K562 (cell line): ENCODE data around the gene USP22. TPM values are rescaled to one million over a fixed set of nuclear protein-coding genes. Genes with fewer than 3 reads are reported as not detected.

ENCODE experiments used
- DIDO1 ChIP-seq: fragments of 450-650 bp; IDR thresholded peaks from 2 replicates; pipeline ENCODE4 v1.6.1; 2016; ENCODE audit warnings: low read depth, missing biosample characterization, missing genetic modification characterization
- FOXK2 ChIP-seq, 2 experiments: fragments of 450-650 bp; IDR thresholded peaks in 1 of 2; conservative IDR thresholded peaks in 1 of 2; 2 replicates each; pipeline ENCODE4 v1.6.1; 2016; ENCODE audit warnings: low read depth in 2 of 2, mild to moderate bottlenecking in 1 of 2
- NR1H2 ChIP-seq: sonication (generic); formaldehyde crosslinking; IDR thresholded peaks from 2 replicates; pipeline ENCODE4 v1.4.0; 2020; ENCODE audit warnings: mild to moderate bottlenecking, missing genetic modification reagents
- RNF2 ChIP-seq: sonication (generic); IDR thresholded peaks from 2 replicates; pipeline ENCODE4 v1.6.1; 2016
- ZNF12 ChIP-seq: sonication (generic); formaldehyde crosslinking; IDR thresholded peaks from 2 replicates; pipeline ENCODE4 v1.4.0; 2020; ENCODE audit warnings: mild to moderate bottlenecking, missing genetic modification reagents
- polyA plus RNA-seq, 8 experiments: library from polyadenylated mRNA; depleted of rRNA in 4 of 8; stranded (reverse) in 5 of 8; unstranded in 3 of 8; fragments of >200 nt; fragmentation: Nextera tagmentation in 2 of 8; fragmentation: Illumina TruSeq in 1 of 8; extraction: Ambion mirVana in 2 of 8; extraction: Trizol in 1 of 8; gene quantifications; 2 replicates each; pipeline versions ENCODE4 v1.2.1 to v1.2.3, GENCODE V29; 2011 to 2014; ENCODE audit warnings: inconsistent platforms in 1 of 8, missing spikeins in 1 of 8
- total RNA-seq, 7 experiments: library from RNA; depleted of rRNA in 6 of 7; stranded (reverse); fragments of >200 nt in 6 of 7; fragmentation: Illumina TruSeq in 2 of 7; extraction: Trizol in 2 of 7; gene quantifications; 2 replicates each; pipeline versions ENCODE4 v1.2.1 to v1.2.3, GENCODE V29; 2011 to 2021; ENCODE audit warnings: low replicate concordance in 1 of 7
- TF ChIP-seq, protein P1 (sequence below): sonication (generic); formaldehyde crosslinking; IDR thresholded peaks from 2 replicates; pipeline ENCODE4 v1.8.0; 2023; ENCODE audit warnings: missing genetic modification reagents, mild to moderate bottlenecking, borderline replicate concordance
- TF ChIP-seq, protein P2 (sequence below): fragments of 450-650 bp; IDR thresholded peaks from 2 replicates; pipeline ENCODE4 v1.6.1; 2018; ENCODE audit warnings: mild to moderate bottlenecking, low read depth; ENCODE audit not compliant: partially characterized antibody
- TF ChIP-seq, protein P3 (sequence below): fragments of 450-650 bp; IDR thresholded peaks from 2 replicates; pipeline ENCODE4 v1.6.1; 2017; ENCODE audit warnings: antibody characterized with exemption, mild to moderate bottlenecking

USP22 gene
- total and polyA plus RNA-seq, 9 of the 15 experiments (the other 6 are each of a cell fraction or from before 2014, with no cell fraction given) = 6.5 to 113 (median 58.9) TPM

DNA sequence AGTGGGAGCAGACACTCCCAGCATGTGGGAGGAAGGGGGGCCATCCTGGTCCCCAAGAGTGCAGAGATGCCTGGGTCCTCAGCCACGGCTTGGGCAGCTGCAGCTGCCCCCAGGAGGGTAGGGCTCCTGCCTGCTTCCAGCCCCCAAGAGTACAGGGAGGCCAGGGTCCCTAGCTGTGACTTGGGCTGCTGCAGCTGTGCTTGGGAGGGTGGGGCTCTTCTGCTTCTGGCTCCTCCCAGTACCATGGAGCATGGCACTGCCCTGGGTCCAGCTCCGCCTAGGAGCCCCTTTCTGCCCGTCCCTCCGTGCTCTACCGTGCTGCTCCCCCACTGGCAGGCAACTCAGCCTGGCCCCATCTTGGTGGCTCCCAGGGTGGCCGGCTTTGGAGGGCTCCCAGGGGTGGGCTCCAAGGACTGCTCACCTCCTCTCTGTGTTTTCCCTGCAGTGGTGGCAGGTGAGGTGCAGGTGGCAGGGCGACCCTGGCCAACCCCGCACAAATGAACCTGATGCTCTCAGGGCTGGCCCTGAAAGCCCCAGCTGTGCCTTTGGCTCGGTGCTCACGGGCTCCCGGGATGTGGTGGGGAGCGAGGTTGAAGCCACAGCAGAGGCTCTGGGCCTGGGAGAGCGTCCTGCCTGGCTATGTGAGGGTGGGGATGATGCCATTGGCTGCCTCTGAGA is 18.5 kb upstream of the USP22 start (continued):
- TF ChIP-seq, protein P1, sequence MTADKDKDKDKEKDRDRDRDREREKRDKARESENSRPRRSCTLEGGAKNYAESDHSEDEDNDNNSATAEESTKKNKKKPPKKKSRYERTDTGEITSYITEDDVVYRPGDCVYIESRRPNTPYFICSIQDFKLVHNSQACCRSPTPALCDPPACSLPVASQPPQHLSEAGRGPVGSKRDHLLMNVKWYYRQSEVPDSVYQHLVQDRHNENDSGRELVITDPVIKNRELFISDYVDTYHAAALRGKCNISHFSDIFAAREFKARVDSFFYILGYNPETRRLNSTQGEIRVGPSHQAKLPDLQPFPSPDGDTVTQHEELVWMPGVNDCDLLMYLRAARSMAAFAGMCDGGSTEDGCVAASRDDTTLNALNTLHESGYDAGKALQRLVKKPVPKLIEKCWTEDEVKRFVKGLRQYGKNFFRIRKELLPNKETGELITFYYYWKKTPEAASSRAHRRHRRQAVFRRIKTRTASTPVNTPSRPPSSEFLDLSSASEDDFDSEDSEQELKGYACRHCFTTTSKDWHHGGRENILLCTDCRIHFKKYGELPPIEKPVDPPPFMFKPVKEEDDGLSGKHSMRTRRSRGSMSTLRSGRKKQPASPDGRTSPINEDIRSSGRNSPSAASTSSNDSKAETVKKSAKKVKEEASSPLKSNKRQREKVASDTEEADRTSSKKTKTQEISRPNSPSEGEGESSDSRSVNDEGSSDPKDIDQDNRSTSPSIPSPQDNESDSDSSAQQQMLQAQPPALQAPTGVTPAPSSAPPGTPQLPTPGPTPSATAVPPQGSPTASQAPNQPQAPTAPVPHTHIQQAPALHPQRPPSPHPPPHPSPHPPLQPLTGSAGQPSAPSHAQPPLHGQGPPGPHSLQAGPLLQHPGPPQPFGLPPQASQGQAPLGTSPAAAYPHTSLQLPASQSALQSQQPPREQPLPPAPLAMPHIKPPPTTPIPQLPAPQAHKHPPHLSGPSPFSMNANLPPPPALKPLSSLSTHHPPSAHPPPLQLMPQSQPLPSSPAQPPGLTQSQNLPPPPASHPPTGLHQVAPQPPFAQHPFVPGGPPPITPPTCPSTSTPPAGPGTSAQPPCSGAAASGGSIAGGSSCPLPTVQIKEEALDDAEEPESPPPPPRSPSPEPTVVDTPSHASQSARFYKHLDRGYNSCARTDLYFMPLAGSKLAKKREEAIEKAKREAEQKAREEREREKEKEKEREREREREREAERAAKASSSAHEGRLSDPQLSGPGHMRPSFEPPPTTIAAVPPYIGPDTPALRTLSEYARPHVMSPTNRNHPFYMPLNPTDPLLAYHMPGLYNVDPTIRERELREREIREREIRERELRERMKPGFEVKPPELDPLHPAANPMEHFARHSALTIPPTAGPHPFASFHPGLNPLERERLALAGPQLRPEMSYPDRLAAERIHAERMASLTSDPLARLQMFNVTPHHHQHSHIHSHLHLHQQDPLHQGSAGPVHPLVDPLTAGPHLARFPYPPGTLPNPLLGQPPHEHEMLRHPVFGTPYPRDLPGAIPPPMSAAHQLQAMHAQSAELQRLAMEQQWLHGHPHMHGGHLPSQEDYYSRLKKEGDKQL (CRISPR knock-in tag) = no peak
- TF ChIP-seq, protein P2, sequence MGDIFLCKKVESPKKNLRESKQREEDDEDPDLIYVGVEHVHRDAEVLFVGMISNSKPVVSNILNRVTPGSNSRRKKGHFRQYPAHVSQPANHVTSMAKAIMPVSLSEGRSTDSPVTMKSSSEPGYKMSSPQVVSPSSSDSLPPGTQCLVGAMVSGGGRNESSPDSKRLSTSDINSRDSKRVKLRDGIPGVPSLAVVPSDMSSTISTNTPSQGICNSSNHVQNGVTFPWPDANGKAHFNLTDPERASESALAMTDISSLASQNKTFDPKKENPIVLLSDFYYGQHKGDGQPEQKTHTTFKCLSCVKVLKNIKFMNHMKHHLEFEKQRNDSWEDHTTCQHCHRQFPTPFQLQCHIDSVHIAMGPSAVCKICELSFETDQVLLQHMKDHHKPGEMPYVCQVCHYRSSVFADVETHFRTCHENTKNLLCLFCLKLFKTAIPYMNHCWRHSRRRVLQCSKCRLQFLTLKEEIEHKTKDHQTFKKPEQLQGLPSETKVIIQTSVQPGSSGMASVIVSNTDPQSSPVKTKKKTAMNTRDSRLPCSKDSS = no peak
- no peak for TF ChIP-seq RNF2
- TF ChIP-seq ZNF12 = no peak
- TF ChIP-seq, protein P3, sequence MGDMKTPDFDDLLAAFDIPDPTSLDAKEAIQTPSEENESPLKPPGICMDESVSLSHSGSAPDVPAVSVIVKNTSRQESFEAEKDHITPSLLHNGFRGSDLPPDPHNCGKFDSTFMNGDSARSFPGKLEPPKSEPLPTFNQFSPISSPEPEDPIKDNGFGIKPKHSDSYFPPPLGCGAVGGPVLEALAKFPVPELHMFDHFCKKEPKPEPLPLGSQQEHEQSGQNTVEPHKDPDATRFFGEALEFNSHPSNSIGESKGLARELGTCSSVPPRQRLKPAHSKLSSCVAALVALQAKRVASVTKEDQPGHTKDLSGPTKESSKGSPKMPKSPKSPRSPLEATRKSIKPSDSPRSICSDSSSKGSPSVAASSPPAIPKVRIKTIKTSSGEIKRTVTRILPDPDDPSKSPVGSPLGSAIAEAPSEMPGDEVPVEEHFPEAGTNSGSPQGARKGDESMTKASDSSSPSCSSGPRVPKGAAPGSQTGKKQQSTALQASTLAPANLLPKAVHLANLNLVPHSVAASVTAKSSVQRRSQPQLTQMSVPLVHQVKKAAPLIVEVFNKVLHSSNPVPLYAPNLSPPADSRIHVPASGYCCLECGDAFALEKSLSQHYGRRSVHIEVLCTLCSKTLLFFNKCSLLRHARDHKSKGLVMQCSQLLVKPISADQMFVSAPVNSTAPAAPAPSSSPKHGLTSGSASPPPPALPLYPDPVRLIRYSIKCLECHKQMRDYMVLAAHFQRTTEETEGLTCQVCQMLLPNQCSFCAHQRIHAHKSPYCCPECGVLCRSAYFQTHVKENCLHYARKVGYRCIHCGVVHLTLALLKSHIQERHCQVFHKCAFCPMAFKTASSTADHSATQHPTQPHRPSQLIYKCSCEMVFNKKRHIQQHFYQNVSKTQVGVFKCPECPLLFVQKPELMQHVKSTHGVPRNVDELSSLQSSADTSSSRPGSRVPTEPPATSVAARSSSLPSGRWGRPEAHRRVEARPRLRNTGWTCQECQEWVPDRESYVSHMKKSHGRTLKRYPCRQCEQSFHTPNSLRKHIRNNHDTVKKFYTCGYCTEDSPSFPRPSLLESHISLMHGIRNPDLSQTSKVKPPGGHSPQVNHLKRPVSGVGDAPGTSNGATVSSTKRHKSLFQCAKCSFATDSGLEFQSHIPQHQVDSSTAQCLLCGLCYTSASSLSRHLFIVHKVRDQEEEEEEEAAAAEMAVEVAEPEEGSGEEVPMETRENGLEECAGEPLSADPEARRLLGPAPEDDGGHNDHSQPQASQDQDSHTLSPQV = no peak
- TF ChIP-seq NR1H2 (CRISPR knock-in tag) = no peak
- TF ChIP-seq FOXK2 (conservative IDR thresholded peaks at IDR 0.05 in 1 of 2, IDR thresholded peaks at IDR 0.05 in 1 of 2; ENCODE audit: low read depth in 2 of 2) = no peak
- no peak for TF ChIP-seq DIDO1 (tag)
